Lower lobe of right lung (tissue), 2 donors: ENCODE data around the gene GLYAT. TPM values are rescaled to one million over a fixed set of nuclear protein-coding genes. Genes with fewer than 3 reads are reported as not detected.
"Not testable (repeated sequence)": the region's sequence is repeated elsewhere in the genome, so short reads cannot be mapped to it uniquely, and the experiment has no call there.

Experiments
- ATAC-seq, 2 donors: fragments of 200-7000 bp; cut with Tn5 transposase; one replicate each; pipeline ENCODE4 v1.9.1; 2020 to 2022; ENCODE audit warnings: mild to moderate bottlenecking in 2 of 2, moderate library complexity in 2 of 2
- DNase-seq: peaks from one replicate; pipeline ENCODE4 v3.0.0-alpha.2; 2020
- H3K27ac ChIP-seq: fragments of 200-600 bp; one replicate; pipeline ENCODE4 v1.8.0; 2022
- H3K27me3 ChIP-seq: fragments of 200-600 bp; one replicate; pipeline ENCODE4 v1.8.0; 2022; ENCODE audit warnings: low read depth
- H3K36me3 ChIP-seq: fragments of 200-600 bp; one replicate; pipeline ENCODE4 v1.8.0; 2022; ENCODE audit warnings: mild to moderate bottlenecking
- H3K4me1 ChIP-seq: fragments of 200-600 bp; one replicate; pipeline ENCODE4 v1.8.0; 2022
- H3K4me3 ChIP-seq: fragments of 200-600 bp; one replicate; pipeline ENCODE4 v1.8.0; 2022; ENCODE audit warnings: mild to moderate bottlenecking
- H3K9me3 ChIP-seq: fragments of 200-600 bp; one replicate; pipeline ENCODE4 v1.8.0; 2022
- intact Hi-C: fragments of 100-400 bp; cut with DNase I; formaldehyde crosslinking; loops from one replicate; pipeline ENCODE4 v1.11.0; 2022
- total RNA-seq: library from RNA; stranded (reverse); fragmentation: NEBNext Ultra II Directional; extraction: Animal tissue kit (Norgen Biotek cat#: 25700); gene quantifications from one replicate; pipeline ENCODE4 v1.2.1, GENCODE V29; 2021
- TF ChIP-seq, protein P1 (sequence below): fragments of 200-600 bp; IDR thresholded peaks from one replicate; pipeline ENCODE4 v1.8.0; 2022; ENCODE audit warnings: antibody characterized with exemption, mild to moderate bottlenecking
- donor health status: DM: no; HTN: yes; CAD: no; lungs with severe emphysema.

The GLYAT gene
- total RNA-seq, 1 donor from 2014 or later = not detected

DNA sequence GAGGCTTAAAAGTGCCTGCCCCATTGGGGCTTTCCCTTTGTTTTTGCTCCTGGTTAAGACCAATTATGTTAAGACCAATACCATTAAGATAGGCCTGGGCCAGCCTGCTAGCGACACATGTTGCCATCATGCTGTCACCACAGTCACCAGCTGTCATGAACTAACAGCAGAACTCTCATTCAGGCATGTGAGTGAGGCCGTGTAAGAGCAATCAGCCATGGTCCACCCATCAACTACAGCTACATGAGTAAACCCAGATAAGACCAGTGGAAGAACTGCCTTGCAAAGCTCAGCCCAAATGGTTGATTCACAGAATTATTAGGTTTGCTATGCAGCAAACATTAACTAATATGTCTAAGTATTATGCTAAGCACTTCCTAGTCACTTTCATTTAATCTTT, 19.9 kb downstream of the GLYAT start:
- Histone ChIP-seq H3K36me3 (no peaks in the 10 kb centered on the region), H3K27me3 (no peaks in the 10 kb centered on the region), H3K9me3 (no peaks in the 10 kb centered on the region), H3K4me1 (no peaks in the 10 kb centered on the region), H3K4me3 (no peak overlapping the region), H3K27ac (no peak overlapping the region)
- intact Hi-C loops = no loop called here
- DNase-seq = no peak
- TF ChIP-seq, protein P1, sequence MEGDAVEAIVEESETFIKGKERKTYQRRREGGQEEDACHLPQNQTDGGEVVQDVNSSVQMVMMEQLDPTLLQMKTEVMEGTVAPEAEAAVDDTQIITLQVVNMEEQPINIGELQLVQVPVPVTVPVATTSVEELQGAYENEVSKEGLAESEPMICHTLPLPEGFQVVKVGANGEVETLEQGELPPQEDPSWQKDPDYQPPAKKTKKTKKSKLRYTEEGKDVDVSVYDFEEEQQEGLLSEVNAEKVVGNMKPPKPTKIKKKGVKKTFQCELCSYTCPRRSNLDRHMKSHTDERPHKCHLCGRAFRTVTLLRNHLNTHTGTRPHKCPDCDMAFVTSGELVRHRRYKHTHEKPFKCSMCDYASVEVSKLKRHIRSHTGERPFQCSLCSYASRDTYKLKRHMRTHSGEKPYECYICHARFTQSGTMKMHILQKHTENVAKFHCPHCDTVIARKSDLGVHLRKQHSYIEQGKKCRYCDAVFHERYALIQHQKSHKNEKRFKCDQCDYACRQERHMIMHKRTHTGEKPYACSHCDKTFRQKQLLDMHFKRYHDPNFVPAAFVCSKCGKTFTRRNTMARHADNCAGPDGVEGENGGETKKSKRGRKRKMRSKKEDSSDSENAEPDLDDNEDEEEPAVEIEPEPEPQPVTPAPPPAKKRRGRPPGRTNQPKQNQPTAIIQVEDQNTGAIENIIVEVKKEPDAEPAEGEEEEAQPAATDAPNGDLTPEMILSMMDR = no peak
- no peak for ATAC-seq

DNA sequence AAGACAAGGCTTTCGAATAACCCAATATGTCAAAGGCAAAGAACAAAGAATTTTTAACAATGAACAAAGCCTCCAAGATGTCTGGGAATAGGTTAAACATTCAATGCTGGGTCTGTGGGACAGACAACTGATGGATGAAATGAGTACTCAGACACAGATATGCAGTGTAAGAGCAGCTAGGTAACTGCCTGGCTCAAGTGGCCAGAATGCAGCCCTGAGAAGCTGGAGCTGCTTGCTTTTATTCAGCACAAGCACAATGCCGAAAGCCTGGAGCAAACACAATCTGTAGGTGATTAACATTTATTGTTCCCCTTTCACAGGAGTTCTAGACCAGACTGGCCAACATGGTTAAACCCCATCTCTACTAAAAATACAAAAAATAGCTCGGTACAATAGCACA, 24.0 kb downstream of the GLYAT start:
- Histone ChIP-seq H3K9me3 (no peaks in the 10 kb centered on the region), H3K36me3 (no peaks in the 10 kb centered on the region), H3K27ac (no peak overlapping the region), H3K4me3 (no peak overlapping the region), H3K4me1 (no peaks in the 10 kb centered on the region), H3K27me3 (no peaks in the 10 kb centered on the region)
- TF ChIP-seq, protein P1 = no peak
- intact Hi-C loops = no loop called here
- DNase-seq (no peak), ATAC-seq (no peak)

DNA sequence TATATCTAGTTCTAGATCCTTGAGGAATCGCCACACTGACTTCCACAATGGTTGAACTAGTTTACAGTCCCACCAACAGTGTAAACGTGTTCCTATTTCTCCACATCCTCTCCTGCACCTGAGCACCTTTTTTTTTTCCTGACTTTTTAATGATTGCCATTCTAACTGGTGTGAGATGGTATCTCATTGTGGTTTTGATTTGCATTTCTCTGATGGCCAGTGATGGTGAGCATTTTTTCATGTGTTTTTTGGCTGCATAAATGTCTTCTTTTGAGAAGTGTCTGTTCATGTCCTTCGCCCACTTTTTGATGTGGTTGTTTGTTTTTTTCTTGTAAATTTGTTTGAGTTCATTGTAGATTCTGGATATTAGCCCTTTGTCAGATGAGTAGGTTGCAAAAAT, 34.9 kb downstream of the GLYAT start:
- ATAC-seq, H3K9me3 ChIP-seq, H3K4me1 ChIP-seq, H3K27me3 ChIP-seq, H3K27ac ChIP-seq, intact Hi-C loops, DNase-seq, H3K36me3 ChIP-seq, H3K4me3 ChIP-seq: not testable (repeated sequence)

DNA sequence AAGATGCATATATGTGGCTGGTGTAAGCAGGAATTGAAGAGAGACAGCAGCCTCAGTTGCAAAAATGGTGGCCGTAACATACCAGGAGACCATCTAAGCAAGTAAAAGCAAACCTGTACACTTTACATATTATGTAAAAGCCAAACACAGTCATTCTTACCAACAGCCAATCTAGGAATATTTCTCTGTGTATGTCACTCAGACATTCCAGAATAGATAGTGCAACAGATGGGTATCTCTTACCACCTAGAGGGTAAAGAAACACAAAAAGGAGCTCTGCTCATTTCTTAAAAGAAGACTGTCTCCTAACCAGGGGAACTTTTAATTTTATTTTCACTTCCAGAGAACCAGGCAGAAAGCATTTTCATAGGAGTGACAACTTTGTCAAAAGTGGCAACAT, 38.7 kb downstream of the GLYAT start:
- no peaks in the 10 kb centered on the region for H3K4me1 ChIP-seq
- no peaks in the 10 kb centered on the region for H3K9me3 ChIP-seq
- TF ChIP-seq, protein P1 = no peak
- H3K27me3 ChIP-seq = no peaks in the 10 kb centered on the region
- H3K27ac ChIP-seq = no peak overlapping the region
- intact Hi-C loops = no loop called here
- H3K4me3 ChIP-seq = no peak overlapping the region
- DNase-seq = no peak
- ATAC-seq = no peak
- no peaks in the 10 kb centered on the region for H3K36me3 ChIP-seq

DNA sequence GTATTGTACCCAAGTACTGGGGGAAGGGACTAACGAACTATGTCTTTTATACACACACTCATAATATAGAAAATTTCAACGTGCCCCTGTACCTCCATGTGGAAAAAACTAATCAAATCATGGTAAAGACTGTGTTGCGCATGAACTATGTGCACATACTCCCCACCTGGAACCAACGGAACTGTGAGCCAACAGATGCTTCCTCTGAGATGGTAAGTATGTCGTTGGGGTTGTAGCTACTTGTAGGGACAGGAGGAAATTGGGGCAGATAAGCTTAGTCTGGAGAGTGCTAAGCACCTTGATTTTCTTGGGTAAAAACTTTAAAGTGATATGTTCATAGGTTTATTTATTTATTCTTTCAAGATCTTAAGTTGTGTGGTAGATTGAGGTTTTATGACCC, 40.1 kb downstream of the GLYAT start:
- Histone ChIP-seq H3K9me3 (no peaks in the 10 kb centered on the region), H3K4me3 (no peak overlapping the region), H3K36me3 (no peaks in the 10 kb centered on the region), H3K4me1 (no peaks in the 10 kb centered on the region), H3K27me3 (no peaks in the 10 kb centered on the region), H3K27ac (no peak overlapping the region)
- intact Hi-C loops = no loop called here
- ATAC-seq = no peak
- TF ChIP-seq, protein P1 = no peak
- no peak for DNase-seq

DNA sequence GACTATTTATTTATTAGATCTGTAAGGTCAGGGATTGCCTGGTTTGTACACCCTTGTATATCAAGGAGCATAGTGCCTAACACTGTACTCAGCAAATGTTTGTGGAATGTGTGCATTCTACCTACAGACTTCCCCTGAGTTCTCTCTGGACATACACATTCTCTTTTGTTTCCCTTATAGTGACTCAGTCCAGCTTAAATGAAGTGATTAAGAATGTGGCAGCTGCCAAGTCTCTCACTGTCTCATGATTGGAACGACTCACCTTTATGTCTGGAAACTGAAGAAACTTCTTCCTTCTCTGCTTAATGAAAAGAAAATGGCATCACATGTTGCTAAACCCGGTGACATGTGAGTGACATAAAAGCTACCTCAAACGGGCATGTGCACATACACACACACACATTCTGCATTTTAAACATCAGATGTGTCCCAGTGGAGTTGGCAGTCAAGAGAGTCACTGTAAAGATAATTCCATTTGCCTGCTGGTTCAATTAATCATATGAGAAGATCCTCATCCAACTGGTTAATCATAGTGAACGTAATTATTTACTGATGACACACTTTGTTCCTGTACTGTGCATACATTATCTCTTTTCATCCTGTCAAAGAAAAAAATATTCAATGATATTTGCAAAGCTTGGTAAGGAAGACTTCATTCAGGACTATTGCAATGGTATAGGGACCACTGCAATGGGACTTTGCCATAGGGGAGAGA, 42.8 kb downstream of the GLYAT start:
- DNase-seq (no peak), ATAC-seq (no peak)
- H3K4me1 ChIP-seq = no peaks in the 10 kb centered on the region
- TF ChIP-seq, protein P1 = no peak
- no peaks in the 10 kb centered on the region for H3K27me3 ChIP-seq
- no peak overlapping the region for H3K4me3 ChIP-seq
- H3K36me3 ChIP-seq = no peaks in the 10 kb centered on the region
- no peak overlapping the region for H3K27ac ChIP-seq
- intact Hi-C loops = no loop called here
- H3K9me3 ChIP-seq = no peaks in the 10 kb centered on the region
